ENCODE data around the gene NOXA1.
"Not testable (repeated sequence)": the region's sequence is repeated elsewhere in the genome, so short reads cannot be mapped to it uniquely, and the experiment has no call there.

The NOXA1 gene, protein sequence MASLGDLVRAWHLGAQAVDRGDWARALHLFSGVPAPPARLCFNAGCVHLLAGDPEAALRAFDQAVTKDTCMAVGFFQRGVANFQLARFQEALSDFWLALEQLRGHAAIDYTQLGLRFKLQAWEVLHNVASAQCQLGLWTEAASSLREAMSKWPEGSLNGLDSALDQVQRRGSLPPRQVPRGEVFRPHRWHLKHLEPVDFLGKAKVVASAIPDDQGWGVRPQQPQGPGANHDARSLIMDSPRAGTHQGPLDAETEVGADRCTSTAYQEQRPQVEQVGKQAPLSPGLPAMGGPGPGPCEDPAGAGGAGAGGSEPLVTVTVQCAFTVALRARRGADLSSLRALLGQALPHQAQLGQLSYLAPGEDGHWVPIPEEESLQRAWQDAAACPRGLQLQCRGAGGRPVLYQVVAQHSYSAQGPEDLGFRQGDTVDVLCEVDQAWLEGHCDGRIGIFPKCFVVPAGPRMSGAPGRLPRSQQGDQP

DNA sequence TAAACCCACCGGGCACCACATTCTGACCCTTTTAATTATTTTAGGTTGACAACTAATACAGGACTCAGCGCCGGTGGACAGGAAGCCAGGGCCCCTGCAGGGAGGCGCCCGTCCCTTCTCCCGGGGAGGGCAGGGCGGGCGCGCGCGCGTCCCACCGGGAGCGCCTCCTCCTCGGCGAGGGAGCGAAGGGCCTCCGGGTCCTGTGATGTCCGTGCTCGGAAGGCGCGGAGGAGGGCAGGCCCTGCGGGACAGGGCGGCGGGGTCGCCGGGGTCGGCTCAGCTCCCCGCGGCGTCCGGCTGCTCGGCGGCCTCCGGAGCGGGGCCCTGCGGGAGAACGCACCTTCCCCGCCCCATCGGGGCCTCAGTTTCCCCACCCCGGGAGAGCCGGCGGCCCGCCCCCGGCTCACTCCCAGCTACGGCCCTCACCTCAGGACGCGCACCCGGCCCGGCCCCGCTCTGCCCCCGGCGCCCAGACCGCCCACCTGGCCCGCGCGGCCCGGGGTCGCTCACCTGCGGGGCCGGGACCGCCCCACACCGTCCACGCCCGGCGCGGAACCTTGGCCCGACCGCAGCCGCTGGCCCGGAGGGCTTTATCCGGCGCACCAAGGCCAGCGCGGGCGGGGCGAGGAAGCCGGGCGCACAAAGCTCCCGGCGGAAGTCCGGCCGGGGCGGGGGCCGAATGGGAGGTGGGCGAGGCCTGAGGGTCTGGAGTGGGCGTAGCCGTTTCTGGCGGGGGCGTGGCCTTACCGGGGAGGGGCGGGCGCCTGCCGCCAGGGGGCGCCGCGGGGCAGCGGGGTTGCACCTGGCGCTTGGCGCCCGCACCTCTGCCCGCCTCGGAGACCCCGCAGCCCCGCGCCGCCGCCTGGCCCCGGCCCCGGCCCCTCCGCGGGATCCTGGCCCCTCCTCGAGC is at the start of gene NOXA1, which contains the start of gene EXD3:
Gene NOXA1, plus strand, starts transcription at position 790 of the 910 bp plus-strand sequence. CDS start 137 bp downstream, outside the sequence.
Gene EXD3, minus strand, starts transcription at position 559 of the 910 bp plus-strand sequence. CDS start 27,805 bp downstream, outside the sequence.
- DNase-seq: peak; percentile 88 to 91

DNA sequence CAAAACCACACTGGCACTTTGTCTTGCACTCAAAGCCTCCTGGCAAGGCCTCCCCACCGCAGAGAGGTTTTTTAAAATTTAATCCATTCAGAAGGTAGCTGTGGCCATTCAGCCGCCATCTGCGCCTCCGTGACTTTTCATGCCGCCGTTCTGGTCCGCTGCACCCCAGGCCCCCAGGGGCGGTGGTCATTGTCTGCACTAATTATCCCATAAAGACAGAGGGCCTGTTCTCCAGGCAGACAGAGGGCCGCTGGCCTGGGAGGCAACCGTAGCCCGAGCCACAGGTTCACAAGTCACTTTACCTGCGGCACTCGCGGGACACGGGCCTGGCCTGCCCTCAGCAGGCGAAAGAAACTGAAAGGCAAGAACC is 49.6 kb upstream of the NOXA1 start:
- DNase-seq: no peak

DNA sequence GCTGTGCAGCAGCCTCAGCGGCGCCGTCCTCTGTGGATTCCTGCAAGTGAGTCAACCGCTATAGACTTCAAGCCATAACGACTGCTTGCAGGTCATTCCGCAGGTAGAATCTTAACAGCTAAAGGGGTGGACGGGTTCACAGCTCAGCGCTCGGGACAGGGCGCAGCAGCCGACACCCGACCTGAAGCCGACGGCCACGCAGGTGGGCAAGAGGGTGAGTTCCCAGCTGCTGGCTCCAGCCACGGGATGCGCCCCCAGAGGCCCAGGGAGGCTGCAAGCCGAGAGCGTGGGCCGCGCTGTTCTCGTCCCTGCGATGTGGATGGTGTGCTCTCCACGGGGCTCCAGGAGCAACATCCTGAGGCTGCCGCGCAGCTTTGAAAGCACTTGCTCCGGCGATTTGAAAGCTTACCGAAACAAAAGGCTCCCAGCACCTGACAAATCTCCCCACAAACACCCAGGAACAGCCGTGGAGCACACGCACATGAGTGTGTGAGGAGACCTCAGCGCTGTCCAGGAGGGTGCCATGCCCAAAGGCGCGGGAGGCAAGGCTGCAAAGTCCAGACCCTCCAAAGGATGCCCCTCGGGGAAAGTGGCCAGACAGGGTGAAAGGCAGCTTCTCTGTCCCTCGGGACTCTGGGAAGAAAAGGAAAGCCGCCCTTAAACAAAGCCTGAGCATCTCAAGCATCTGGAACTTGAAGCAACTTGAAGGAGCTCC is 48.9 kb upstream of the NOXA1 start:
- no peak for DNase-seq

DNA sequence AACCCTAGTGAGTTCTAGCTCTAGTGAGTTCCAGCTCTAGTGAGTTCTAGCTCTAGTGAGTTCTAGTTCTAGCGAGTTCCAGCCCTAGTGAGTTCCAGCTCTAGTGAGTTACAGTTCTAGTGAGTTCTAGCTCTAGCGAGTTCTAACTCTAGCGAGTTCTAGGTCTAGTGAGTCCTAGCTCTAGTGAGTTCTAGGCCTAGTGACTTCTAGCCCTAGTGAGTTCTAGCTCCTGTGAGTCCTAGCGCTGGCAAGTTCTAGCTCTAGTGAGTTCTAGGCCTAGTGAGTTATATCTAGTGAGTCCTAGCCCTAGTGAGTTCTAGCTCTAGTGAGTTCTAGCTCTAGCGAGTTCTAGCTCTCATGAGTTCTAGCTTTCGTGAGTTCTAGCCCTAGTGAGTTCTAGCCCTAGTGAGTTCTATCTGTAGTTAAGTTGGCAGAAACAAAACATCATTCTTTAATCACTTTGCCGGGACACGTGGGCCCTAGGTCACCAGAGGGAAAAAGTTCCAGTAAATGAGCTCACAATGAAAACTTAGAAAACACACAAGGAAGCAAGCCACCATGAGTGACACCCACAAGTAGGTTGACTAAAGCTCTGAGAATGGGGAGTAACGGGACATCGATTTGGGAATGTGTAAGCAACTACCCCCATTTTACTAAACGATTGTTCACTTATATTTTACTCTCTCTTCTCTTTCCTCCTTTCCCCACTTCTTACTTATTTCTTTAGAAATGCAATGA is 47.7 kb upstream of the NOXA1 start:
- DNase-seq: no peak

DNA sequence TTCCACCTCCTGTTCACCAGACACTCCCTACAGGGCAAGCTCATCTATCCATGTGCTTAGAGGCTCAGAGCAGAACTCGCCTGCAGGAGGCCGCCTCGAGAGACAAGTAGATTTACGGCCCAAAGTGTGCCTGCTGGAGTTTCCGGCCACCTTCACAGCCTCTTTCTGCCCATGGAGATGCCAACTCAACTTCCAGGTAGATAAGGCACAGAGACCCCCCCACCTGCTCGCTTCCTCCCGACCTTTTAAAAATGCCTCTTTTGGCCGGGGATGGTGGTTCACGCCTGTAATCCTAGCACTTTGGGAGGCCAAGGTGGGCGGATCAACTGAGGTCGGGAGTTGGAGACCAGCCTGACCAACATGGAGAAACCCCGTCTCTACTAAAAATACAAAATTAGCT is 46.8 kb upstream of the NOXA1 start:
- no peak for DNase-seq

DNA sequence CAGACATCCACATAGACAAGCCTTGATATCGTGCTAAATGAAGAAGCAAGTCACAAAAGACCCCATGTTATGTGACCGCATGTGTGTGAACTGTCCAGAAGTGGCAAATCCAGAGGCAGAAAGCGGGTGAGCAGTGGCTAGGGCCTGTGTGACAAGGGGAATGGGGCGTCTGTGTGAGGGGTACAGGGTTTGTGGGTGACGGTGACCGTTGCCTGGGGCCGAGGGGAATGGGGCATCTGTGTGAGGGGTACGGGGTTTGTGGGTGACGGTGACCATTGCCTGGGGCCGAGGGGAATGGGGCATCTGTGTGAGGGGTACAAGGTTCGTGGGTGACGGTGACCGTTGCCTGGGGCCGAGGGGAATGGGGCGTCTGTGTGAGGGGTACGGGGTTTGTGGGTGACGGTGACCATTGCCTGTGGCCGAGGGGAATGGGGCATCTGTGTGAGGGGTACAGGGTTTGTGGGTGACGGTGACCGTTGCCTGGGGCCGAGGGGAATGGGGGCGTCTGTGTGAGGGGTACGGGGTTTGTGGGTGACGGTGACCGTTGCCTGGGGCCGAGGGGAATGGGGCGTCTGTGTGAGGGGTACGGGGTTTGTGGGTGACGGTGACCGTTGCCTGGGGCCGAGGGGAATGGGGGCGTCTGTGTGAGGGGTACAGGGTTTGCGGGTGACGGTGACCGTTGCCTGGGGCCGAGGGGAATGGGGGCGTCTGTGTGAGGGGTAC is 44.3 kb upstream of the NOXA1 start:
- DNase-seq: not testable (repeated sequence)

DNA sequence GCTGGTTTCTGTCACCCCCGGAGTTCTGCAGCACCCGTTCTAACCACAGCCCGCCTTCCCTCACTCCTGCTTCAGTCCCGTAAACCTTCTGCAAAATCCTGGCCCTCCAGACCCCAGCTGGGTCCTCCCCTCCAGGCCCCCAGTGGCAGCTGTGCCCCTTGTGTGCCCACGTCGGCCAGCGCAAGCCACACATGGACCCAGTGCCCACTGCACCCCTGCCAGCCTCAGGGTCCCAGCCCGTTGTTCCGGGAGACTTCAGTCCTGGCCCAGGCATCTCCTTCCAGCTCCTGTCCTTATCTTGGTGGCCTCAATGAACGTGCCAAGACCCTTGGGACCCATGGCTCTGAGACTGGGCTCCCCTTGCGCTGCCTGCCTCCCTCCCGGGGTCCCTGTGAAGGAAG is 43.4 kb upstream of the NOXA1 start:
- no peak for DNase-seq

DNA sequence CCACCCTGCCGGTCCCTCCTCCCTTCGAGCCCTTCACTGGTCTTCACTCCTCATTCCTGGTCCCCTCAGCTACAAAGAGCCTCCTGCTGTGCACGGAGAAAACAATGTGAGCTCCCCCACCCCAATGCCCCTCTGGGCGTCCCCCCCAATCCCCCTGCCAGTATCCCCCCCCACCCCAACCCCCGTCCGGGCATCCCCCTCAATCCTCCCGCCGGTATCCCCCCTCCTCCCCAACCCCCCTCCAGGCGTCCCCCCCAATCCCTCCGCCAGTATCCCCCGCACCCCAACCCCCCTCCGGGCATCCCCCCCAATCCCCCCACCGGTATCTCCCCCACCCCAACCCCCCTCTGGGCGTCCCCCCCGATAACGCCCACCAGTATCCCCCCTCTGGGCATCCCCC is 43.0 kb upstream of the NOXA1 start:
- DNase-seq: no peak

DNA sequence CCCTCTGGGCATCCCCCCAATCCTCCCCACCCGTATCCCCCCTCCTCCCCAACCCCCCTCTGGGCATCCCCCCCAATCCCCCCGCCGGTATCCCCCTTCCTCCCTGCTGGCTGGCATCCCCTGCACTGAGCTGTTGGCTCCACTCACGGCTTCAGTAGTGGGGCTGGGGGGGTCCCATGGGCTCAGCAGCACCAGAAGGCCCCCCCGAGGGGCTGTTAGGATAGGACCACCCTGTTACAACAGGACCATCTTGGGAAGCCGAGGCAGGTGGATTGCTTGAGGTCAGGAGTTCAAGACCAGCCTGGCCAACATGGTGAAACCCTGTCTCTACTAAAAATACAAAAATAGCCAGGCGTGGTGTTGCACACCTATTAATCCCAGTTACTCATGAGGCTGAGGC is 42.6 kb upstream of the NOXA1 start:
- DNase-seq: no peak

DNA sequence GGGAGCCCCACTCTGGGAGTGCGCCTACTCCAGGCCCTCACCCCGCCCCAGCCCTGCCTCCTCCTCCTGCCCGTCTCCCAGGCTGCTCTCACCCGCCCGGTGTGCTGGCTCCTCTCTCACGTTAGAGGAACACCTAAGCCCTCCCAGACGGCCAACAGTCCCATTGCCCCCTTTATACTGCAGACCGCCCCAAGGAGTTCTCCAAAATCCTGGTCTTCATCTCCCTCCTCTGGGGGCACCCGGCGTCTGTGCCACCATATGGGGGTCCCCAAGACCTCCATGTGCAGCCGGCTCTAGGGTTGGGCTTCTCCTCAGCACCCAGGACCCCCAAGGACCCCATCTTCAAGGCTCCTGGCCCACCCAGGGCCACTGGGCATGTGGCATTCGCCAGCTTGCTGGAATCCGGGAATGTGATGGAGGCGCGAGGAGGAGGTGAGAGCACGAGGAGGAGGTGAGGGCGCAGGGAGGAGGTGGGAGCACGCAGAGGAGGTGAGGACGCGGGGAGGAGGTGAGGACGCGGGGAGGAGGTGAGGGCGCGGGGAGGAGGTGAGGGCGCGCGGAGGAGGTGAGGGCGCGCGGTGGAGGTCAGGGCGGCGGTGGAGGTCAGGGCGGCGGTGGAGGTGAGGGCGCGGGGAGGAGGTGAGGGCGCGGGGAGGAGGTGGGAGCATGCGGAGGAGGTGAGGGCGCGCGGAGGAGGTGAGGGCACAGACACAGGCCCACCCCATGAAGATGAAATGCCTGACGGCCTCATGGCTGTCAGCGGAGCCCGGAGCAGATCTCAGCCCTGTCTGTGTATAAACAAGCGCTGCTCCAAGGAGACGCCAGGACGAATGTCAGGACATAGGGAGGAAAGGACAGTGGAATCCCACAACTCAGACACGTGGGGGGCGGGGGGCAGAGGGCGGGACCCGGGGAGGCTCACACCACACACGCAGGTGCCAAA is 41.4 kb upstream of the NOXA1 start:
- no peak for DNase-seq

DNA sequence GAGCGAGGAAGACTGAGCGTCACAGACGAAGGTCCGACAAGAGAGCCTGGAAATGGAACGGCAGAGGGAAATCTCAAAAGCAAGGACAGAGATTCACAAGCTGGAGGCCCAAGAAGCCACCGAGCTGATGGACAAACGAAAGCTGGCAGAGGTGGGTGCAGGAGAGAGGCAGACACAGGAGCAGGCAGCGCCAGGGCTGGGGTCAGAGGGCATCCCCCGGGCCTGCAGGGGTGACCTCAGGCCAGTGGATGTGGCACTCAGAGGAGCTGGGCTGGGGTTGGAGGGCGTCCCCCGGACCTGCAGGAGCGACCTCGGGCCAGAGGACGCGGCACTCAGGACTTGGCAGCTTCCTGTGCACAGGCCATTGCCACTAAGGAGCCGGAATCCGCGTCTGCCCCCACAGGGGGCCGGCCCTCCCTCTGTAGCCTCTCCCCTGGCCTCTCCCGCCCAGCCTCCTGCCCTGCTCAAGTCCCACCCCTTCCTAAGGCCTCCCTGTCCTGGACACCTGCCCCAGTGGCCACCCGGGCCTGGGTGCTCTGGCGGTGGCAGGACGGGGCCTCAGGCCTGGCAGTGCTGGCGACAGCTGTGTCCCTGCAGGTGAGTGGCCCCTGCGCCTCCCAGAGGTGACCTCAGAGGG is 40.6 kb upstream of the NOXA1 start:
- no peak for DNase-seq

DNA sequence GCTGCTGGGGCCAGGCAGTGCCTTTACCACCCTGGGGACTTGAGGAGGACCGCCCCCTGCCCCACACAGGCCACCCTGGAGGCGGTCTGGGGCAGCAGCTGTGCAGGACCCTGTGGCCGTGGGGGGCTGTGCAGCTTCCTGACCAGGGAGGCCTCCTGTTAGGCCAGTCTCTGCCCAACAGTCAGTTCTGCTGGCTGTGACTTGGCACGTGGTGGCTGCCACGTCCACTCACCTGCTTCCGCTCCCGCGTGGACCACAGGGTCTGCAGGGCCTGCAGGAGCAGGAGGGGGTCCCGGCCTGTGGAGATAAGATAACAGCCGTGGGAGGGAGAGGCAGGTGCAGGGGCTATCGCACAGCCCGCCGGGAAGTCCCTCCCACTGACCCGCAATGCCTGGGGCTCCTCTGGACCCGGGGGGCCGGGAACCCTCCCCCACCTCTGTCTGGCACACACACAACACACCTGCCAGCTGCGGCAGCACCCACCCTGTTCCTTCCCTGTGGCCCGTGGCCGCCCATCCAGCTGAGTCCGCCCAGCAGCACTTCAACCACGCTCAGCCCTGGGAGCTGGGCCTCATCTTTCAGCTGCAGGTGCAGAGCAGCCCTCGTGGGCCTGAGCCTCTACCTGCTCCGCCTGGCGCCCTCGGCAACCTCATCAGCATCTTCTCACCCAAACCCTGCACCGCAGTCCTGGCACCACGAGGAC is 40.0 kb upstream of the NOXA1 start:
- DNase-seq: no peak

DNA sequence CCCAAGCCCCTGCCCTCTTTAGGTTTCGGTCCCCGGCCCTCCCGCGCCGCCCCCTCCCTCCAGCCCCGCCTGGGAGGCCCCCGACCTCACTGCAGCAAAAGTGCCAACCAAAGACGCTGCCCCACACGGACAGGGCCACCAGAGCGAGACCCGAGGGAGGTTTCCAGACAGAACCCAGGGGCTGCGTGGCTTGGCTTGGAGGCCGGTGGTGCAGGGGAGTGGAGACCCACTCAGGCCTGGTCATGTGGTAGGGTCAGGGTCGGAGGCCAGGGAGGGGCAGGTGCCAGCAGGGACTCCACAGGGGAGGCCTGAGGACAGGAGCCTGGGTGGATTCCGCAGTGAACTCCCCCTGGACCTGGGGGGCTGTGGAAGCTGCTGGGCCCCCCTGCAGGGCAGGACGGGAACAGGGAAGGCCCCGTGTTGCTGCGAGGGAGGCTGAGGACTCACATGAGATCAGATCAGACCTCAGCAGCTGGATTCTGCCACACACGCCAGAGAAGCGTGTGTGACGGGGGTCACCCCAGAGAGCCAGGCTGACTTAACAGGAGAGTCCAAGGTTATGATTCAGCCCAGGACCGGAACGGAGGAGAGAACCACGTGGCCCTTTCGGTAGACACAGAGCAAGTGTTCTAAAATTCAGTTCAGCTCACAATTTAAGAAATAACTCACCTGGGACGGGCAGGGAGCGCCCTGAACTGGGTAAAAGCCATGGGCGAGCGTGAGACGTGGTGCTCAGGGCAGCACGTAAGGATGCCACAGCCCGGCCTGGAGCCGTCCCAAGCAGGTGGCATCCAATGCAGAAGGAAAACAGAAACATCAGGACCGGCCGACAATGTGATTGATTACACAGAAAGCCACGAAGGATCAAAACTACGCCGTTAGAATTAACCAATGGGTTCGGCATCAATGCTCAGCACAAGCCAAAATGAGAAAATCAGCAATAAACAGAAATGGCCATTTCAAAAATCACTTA is 39.1 kb upstream of the NOXA1 start:
- DNase-seq: no peak

DNA sequence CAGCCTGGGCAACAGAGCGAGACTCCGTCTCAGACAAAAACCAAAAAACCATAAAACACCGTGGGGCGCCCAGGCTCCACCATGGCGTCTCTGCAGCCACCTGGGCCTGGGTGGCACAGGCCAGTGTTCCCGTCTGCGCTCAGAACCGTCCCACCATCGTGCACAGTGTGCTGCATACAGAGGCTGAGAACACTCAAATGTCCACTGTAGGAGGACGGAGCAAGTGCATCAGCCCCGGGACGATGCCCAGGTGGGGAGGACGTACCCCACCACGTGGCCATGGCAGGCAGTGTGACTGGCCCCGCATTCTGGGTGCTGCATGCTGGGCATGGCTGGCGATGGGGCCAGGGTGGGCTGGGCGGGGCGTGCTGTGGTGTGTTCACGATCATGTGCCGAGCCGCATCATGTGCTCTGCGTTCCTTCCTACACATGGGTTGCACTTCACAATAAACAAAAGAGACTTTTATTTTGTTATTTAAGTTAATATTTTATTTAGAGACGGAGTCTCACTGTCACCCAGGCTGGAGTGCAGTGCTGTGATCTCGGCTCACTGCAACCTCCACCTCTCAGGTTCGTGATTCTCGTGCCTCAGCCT is 38.0 kb upstream of the NOXA1 start:
- no peak for DNase-seq

DNA sequence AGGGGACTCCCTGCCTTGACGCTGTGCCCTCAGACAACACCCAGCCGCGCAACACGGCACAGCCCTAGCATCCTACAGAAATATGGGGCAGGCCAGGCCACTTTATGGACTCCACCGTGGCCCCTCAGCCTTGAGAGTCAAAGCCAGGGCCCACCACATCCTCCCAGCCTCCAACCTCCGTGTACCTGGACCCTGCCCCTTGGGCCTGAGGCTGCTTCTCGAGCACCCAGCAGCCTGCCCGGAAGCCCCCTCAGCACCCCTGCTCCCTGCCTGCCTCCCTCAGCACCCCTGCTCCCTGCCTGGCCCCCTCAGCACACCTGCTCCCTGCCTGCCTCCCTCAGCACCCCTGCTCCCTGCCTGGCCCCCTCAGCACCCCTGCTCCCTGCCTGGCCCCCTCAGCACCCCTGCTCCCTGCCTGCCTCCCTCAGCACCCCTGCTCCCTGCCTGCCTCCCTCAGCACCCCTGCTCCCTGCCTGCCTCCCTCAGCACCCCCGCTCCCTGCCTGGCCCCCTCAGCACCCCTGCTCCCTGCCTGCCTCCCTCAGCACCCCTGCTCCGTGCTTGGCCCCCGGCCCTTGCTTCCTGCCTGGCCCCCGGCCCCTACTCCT is 36.6 kb upstream of the NOXA1 start:
- DNase-seq: not testable (repeated sequence)

DNA sequence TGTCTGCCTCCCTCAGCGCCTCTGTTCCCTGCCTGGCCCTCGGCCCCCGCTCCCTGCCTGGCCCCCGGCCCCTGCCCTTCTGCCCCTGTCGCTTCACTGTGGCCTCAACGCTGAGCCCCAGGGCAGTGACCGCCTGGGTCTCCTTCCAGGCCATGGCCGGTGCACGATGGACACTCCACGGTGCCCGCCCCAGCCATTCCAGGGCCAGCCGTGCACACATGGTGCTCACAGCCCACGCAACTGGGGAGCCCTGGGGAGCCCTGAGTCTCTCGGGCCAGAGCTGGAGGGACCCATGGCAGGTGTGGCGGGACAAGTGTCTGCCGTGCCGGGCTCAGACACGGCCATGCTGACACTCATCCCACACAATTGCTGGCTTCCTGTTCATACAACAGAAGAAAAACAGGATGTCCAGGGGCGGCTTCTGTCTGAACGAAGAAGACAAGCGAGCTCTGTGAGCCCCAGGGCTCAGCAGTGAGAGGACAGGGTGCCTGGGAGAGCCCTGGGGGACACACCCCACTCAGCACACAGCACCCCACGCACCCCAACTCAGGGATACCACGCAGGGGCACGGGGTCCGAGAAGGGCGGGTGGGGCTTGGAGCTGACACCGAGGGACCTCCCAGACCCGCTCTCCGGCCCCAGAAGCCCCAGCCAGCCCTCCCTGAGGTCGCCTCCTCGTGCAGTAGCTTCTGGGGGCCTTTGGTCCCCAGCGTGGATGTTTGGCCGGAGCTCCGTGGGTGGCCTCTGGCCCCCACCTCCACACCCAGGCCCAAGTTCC is 35.9 kb upstream of the NOXA1 start:
- peak; percentile 25 to 32 for DNase-seq

All from activated CD4-positive, alpha-beta T cell treated with anti-CD3 and anti-CD28 coated beads for 4 hours (primary cell).